SK-N-SH (cell line): Measurements from ENCODE around the gene PEAK1.

ENCODE experiments used
- CHD2 ChIP-seq: fragments of 150-350 bp; IDR thresholded peaks from 2 replicates; pipeline ENCODE4 v1.6.1; 2018; ENCODE audit warnings: low read length; ENCODE audit not compliant: partially characterized antibody
- CTCF ChIP-seq: fragments of 200-600 bp; sonication (generic); IDR thresholded peaks from 2 replicates; pipeline ENCODE4 v1.6.1; 2017; ENCODE audit warnings: antibody characterized with exemption, mild to moderate bottlenecking, moderate library complexity
- ELF1 ChIP-seq: IDR thresholded peaks from 2 replicates; pipeline ENCODE4 v1.4.0; 2012
- EP300 ChIP-seq, 2 experiments: IDR thresholded peaks; 2 replicates each; pipeline versions ENCODE4 v1.4.0 to v1.6.1; 2012; ENCODE audit warnings: borderline replicate concordance in 1 of 2, low read depth in 1 of 2, low read length in 1 of 2
- NFIC ChIP-seq: IDR thresholded peaks from 2 replicates; pipeline ENCODE4 v1.4.0; 2012; ENCODE audit warnings: borderline replicate concordance
- POLR2AphosphoS5 ChIP-seq: IDR thresholded peaks from 2 replicates; pipeline ENCODE4 v1.6.1; 2012; ENCODE audit warnings: low read depth, low read length
- RFX5 ChIP-seq: IDR thresholded peaks from 2 replicates; pipeline ENCODE4 v1.6.1; 2012; ENCODE audit warnings: mild to moderate bottlenecking, improper control_type of control experiment, low read length
- SIN3A ChIP-seq: IDR thresholded peaks from 2 replicates; pipeline ENCODE4 v1.6.1; 2012; ENCODE audit warnings: low read depth, mild to moderate bottlenecking, low read length, moderate library complexity, borderline replicate concordance
- TAF1 ChIP-seq: IDR thresholded peaks from 2 replicates; pipeline ENCODE4 v1.6.1; 2012; ENCODE audit warnings: low read depth, mild to moderate bottlenecking, low read length, moderate library complexity, borderline replicate concordance
- YY1 ChIP-seq: IDR thresholded peaks from 2 replicates; pipeline ENCODE4 v1.4.0; 2012; ENCODE audit warnings: low read depth, mild to moderate bottlenecking

GRCh38 chr15:77398927-77399326, 21.0 kb downstream of the PEAK1 start:
- no peak for TF ChIP-seq RFX5
- TF ChIP-seq CTCF = no peak
- no peak for TF ChIP-seq POLR2AphosphoS5
- no peak for TF ChIP-seq SIN3A
- TF ChIP-seq NFIC = no peak
- no peak for TF ChIP-seq EP300 (IDR thresholded peaks at IDR 0.05; ENCODE audit: borderline replicate concordance in 1 of 2, low read depth in 1 of 2, low read length in 1 of 2)
- TF ChIP-seq ELF1 = no peak
- TF ChIP-seq TAF1 = no peak
- TF ChIP-seq YY1 = no peak
- TF ChIP-seq CHD2 = no peak
